ENCODE measurements around the gene MALAT1. TPM values are rescaled to one million over a fixed set of nuclear protein-coding genes. Genes with fewer than 3 reads are reported as not detected.
A peak's percentile ranks its signal among the peaks of the same experiment; 100 is the strongest.

The MALAT1 gene
- total and polyA plus RNA-seq, 2 of the 13 experiments (the other 11 are each of a cell fraction or from before 2014, with no cell fraction given) = 143 to 1,237 TPM

DNA sequence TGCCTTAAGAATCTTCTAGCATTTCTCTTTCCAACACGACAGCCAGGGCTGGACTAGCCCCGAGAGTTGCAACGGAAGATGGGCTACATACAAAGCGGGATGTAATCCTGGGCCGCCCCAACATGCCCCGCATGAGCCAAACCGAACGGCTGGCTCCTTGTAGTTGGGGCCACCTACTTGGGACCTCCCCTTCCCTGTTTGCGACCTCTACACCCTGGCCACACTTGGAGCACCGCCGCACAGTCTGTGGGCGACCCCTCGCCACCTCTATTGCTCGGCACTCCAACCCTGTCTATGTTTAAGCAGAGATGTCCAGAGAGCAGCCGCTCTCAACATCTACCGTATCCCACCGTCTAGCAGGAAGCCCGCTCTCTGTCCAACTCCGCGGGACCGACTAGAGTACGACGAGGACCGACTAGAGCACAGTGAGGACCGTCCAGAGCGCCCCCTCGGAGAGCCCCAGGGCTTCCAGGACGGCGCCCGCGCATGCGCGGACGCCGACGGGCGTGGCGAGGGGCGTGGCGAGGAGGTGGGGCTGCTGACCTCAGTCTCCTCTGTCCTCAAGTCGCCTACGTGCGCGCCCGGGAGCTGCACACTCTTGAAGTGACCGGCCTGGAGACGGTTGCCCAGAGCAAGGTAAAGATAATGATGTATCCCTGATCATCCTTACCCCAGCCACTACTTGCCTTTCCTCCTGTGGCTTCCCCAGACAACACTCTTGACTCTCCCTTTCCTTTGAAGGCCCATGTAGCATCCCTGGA is 44.0 kb upstream of the MALAT1 start (continued):
- TF ChIP-seq, protein P1, sequence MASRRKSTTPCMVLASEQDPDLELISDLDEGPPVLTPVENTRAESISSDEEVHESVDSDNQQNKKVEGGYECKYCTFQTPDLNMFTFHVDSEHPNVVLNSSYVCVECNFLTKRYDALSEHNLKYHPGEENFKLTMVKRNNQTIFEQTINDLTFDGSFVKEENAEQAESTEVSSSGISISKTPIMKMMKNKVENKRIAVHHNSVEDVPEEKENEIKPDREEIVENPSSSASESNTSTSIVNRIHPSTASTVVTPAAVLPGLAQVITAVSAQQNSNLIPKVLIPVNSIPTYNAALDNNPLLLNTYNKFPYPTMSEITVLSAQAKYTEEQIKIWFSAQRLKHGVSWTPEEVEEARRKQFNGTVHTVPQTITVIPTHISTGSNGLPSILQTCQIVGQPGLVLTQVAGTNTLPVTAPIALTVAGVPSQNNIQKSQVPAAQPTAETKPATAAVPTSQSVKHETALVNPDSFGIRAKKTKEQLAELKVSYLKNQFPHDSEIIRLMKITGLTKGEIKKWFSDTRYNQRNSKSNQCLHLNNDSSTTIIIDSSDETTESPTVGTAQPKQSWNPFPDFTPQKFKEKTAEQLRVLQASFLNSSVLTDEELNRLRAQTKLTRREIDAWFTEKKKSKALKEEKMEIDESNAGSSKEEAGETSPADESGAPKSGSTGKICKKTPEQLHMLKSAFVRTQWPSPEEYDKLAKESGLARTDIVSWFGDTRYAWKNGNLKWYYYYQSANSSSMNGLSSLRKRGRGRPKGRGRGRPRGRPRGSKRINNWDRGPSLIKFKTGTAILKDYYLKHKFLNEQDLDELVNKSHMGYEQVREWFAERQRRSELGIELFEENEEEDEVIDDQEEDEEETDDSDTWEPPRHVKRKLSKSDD (CRISPR knock-in tag; IDR thresholded peaks at IDR 0.05; ENCODE audit: low read depth) = no peak
- no peak for TF ChIP-seq ZNF616 (CRISPR knock-in tag; IDR thresholded peaks at IDR 0.05; ENCODE audit: low read depth)
- TF ChIP-seq, protein P2, sequence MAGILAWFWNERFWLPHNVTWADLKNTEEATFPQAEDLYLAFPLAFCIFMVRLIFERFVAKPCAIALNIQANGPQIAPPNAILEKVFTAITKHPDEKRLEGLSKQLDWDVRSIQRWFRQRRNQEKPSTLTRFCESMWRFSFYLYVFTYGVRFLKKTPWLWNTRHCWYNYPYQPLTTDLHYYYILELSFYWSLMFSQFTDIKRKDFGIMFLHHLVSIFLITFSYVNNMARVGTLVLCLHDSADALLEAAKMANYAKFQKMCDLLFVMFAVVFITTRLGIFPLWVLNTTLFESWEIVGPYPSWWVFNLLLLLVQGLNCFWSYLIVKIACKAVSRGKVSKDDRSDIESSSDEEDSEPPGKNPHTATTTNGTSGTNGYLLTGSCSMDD (CRISPR knock-in tag; IDR thresholded peaks at IDR 0.05) = no peak
- TF ChIP-seq, protein P3, sequence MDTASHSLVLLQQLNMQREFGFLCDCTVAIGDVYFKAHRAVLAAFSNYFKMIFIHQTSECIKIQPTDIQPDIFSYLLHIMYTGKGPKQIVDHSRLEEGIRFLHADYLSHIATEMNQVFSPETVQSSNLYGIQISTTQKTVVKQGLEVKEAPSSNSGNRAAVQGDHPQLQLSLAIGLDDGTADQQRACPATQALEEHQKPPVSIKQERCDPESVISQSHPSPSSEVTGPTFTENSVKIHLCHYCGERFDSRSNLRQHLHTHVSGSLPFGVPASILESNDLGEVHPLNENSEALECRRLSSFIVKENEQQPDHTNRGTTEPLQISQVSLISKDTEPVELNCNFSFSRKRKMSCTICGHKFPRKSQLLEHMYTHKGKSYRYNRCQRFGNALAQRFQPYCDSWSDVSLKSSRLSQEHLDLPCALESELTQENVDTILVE (CRISPR knock-in tag; IDR thresholded peaks at IDR 0.05) = no peak
- TF ChIP-seq CENPX (CRISPR knock-in tag; IDR thresholded peaks at IDR 0.05) = no peak
- TF ChIP-seq ZFP36L1 (CRISPR knock-in tag; IDR thresholded peaks at IDR 0.05) = 0 out of 2 replicates have a peak, but pooled peaks have one; percentile 7
- no peak for TF ChIP-seq ZNF430 (CRISPR knock-in tag; IDR thresholded peaks at IDR 0.05)
- TF ChIP-seq RNF2 (conservative IDR thresholded peaks at IDR 0.05; ENCODE audit: low read depth) = no peak
- no peak for TF ChIP-seq ZNF510 (CRISPR knock-in tag; IDR thresholded peaks at IDR 0.05; ENCODE audit: low read depth)
- TF ChIP-seq NFIB (CRISPR knock-in tag; IDR thresholded peaks at IDR 0.05; ENCODE audit: borderline replicate concordance) = no peak
- TF ChIP-seq ONECUT2 (CRISPR knock-in tag; IDR thresholded peaks at IDR 0.05) = no peak
- peak; percentile 62; the same call in 1 of the 2 replicates for TF ChIP-seq ZNF160 (CRISPR knock-in tag; IDR thresholded peaks at IDR 0.05)
- TF ChIP-seq MED8 (CRISPR knock-in tag; IDR thresholded peaks at IDR 0.05; ENCODE audit: insufficient replicate concordance) = no peak
- no peak for TF ChIP-seq ZNF792 (CRISPR knock-in tag; IDR thresholded peaks at IDR 0.05)
- TF ChIP-seq ZNF235 (CRISPR knock-in tag; IDR thresholded peaks at IDR 0.05; ENCODE audit: borderline replicate concordance) = no peak
- no peak for TF ChIP-seq CC2D1A (CRISPR knock-in tag; IDR thresholded peaks at IDR 0.05)
- no peak for TF ChIP-seq ZNF782 (CRISPR knock-in tag; IDR thresholded peaks at IDR 0.05; ENCODE audit: borderline replicate concordance)
- TF ChIP-seq POLR2A (IDR thresholded peaks at IDR 0.05; ENCODE audit: insufficient read depth in 1 of 2, low read depth in 2 of 2, low read length in 2 of 2) = peak; percentile 41 to 95; a peak in 3 of 4 replicates
- TF ChIP-seq ZNF577 (CRISPR knock-in tag; IDR thresholded peaks at IDR 0.05; ENCODE audit: borderline replicate concordance, low read depth) = no peak
- TF ChIP-seq ZNF124 (CRISPR knock-in tag; IDR thresholded peaks at IDR 0.05) = no peak
- TF ChIP-seq NFIC (IDR thresholded peaks at IDR 0.05; ENCODE audit: low read length) = no peak
- TF ChIP-seq YEATS2 (CRISPR knock-in tag; IDR thresholded peaks at IDR 0.05; ENCODE audit: borderline replicate concordance) = peak; percentile 43; the same call in 1 of the 2 replicates
- no peak for TF ChIP-seq KDM6A (CRISPR knock-in tag; IDR thresholded peaks at IDR 0.05; ENCODE audit: low read depth)
- no peak for TF ChIP-seq MED13 (CRISPR knock-in tag; IDR thresholded peaks at IDR 0.05)
- TF ChIP-seq RARA (CRISPR knock-in tag; IDR thresholded peaks at IDR 0.05) = no peak
- TF ChIP-seq ZNF143 (CRISPR knock-in tag; IDR thresholded peaks at IDR 0.05) = 0 out of 2 replicates have a peak, but pooled peaks have one; percentile 4

All from HepG2 (cell line).